Measurements from ENCODE around the gene USP9X. TPM values are rescaled to one million over a fixed set of nuclear protein-coding genes. Genes with fewer than 3 reads are reported as not detected.
A peak's percentile ranks its signal among the peaks of the same experiment; 100 is the strongest.

Gene USP9X
- total RNA-seq, 1 experiment from 2014 or later: 89.2 TPM

- intact Hi-C loops (cut with micrococcal nuclease; ENCODE audit: unreplicated experiment): loop anchor here (5.0 to 10.0 kb wide), 3 partner anchors 193 to 466 kb away; no protein-coding TSS in a partner anchor
- Mint-ChIP-seq H3K36me3 (ENCODE audit: insufficient read depth, unreplicated experiment) (peaks cover 4% of the 10 kb centered on the region), H3K4me1 (ENCODE audit: low read depth, unreplicated experiment) (peaks cover 57% of the 10 kb centered on the region), H3K4me3 (ENCODE audit: low read depth, unreplicated experiment) (no peak overlapping the region), H3K9me3 (ENCODE audit: low read depth, unreplicated experiment) (no peaks in the 10 kb centered on the region), H3K27me3 (ENCODE audit: unreplicated experiment) (no peaks in the 10 kb centered on the region), H3K27ac (ENCODE audit: unreplicated experiment) (no peak overlapping the region)
- CTCF ChIA-PET: no interaction called here
- no peak for TF ChIP-seq CTCF (IDR thresholded peaks at IDR 0.05; ENCODE audit: unreplicated experiment)
- DNase-seq: no peak
- no TSS peak for BruUV-seq (replicated peaks)
These were observed 32.9 kb downstream of the USP9X start for GRCh38 chrX:41118156-41118555.

- BruUV-seq (replicated peaks): no TSS peak
- Mint-ChIP-seq H3K36me3 (ENCODE audit: insufficient read depth, unreplicated experiment) (peaks cover 1% of the 10 kb centered on the region), H3K27ac (ENCODE audit: unreplicated experiment) (no peak overlapping the region), H3K4me1 (ENCODE audit: low read depth, unreplicated experiment) (peaks cover 50% of the 10 kb centered on the region), H3K27me3 (ENCODE audit: unreplicated experiment) (no peaks in the 10 kb centered on the region), H3K9me3 (ENCODE audit: low read depth, unreplicated experiment) (no peaks in the 10 kb centered on the region), H3K4me3 (ENCODE audit: low read depth, unreplicated experiment) (no peak overlapping the region)
- DNase-seq: no peak
- no peak for TF ChIP-seq CTCF (IDR thresholded peaks at IDR 0.05; ENCODE audit: unreplicated experiment)
- intact Hi-C loops (cut with micrococcal nuclease; ENCODE audit: unreplicated experiment): loop anchor here (5.0 to 10.0 kb wide), 3 partner anchors 195 to 468 kb away; no protein-coding TSS in a partner anchor
- CTCF ChIA-PET: no interaction called here
These were observed 34.6 kb downstream of the USP9X start for GRCh38 chrX:41119803-41120202.

- Mint-ChIP-seq H3K9me3 (ENCODE audit: low read depth, unreplicated experiment) (no peaks in the 10 kb centered on the region), H3K27me3 (ENCODE audit: unreplicated experiment) (no peaks in the 10 kb centered on the region), H3K4me1 (ENCODE audit: low read depth, unreplicated experiment) (peaks cover 49% of the 10 kb centered on the region), H3K36me3 (ENCODE audit: insufficient read depth, unreplicated experiment) (peaks cover 12% of the 10 kb centered on the region), H3K4me3 (ENCODE audit: low read depth, unreplicated experiment) (no peak overlapping the region), H3K27ac (ENCODE audit: unreplicated experiment) (no peak overlapping the region)
- no TSS peak for BruUV-seq (replicated peaks)
- CTCF ChIA-PET: no interaction called here
- no peak for DNase-seq
- intact Hi-C loops (cut with micrococcal nuclease; ENCODE audit: unreplicated experiment): no loop called here
- no peak for TF ChIP-seq CTCF (IDR thresholded peaks at IDR 0.05; ENCODE audit: unreplicated experiment)
These were observed 36.5 kb downstream of the USP9X start for GRCh38 chrX:41121766-41122165.

- intact Hi-C loops (cut with micrococcal nuclease; ENCODE audit: unreplicated experiment): no loop called here
- peak overlapping the region; percentile 15 for H3K27ac Mint-ChIP-seq (ENCODE audit: unreplicated experiment)
- TF ChIP-seq CTCF (IDR thresholded peaks at IDR 0.05; ENCODE audit: unreplicated experiment): no peak
- CTCF ChIA-PET: no interaction called here
- DNase-seq: no peak
- no TSS peak for BruUV-seq (replicated peaks)
- no peak overlapping the region for H3K4me3 Mint-ChIP-seq (ENCODE audit: low read depth, unreplicated experiment)
- H3K27me3 Mint-ChIP-seq (ENCODE audit: unreplicated experiment): no peaks in the 10 kb centered on the region
- no peaks in the 10 kb centered on the region for H3K9me3 Mint-ChIP-seq (ENCODE audit: low read depth, unreplicated experiment)
- peaks cover 12% of the 10 kb centered on the region for H3K36me3 Mint-ChIP-seq (ENCODE audit: insufficient read depth, unreplicated experiment)
- H3K4me1 Mint-ChIP-seq (ENCODE audit: low read depth, unreplicated experiment): peaks cover 43% of the 10 kb centered on the region
These were observed 37.5 kb downstream of the USP9X start for GRCh38 chrX:41122664-41123257.

Measured in Calu3 (cell line).